Measurements from ENCODE around the gene ILDR2.

- TF ChIP-seq CTCF (IDR thresholded peaks at IDR 0.05) = no peak
- no peak for TF ChIP-seq EP300 (IDR thresholded peaks at IDR 0.05)
- TF ChIP-seq POLR2AphosphoS5 (IDR thresholded peaks at IDR 0.05) = no peak
- TF ChIP-seq POLR2A (IDR thresholded peaks at IDR 0.05; ENCODE audit: low read depth) = no peak
These were observed 544 bp downstream of the ILDR2 start for GRCh38 chr1:166974647-166975345.

All from esophagus muscularis mucosa (tissue), 4 donors.